Hematopoietic multipotent progenitor cell treated with erythropoietin and hydrocortisone succinate and interleukin-3 and kit ligand, for 17 days (in vitro differentiated cells): ENCODE measurements around the gene CAMKMT.
"Not testable (repeated sequence)": the region's sequence is repeated elsewhere in the genome, so short reads cannot be mapped to it uniquely, and the experiment has no call there.

Source experiments
- DNase-seq: peaks from one replicate; pipeline ENCODE4 v3.0.0-alpha.2; 2015; ENCODE audit warnings: low spot score

CAMKMT gene

GRCh38 chr2:44505664-44506063 lies 143.9 kb downstream of the CAMKMT start:
- DNase-seq: not testable (repeated sequence)

- no peak for DNase-seq
These were observed 148.5 kb downstream of the CAMKMT start for GRCh38 chr2:44510246-44510645.

- DNase-seq: no peak
These were observed 153.7 kb downstream of the CAMKMT start for GRCh38 chr2:44515416-44515815.

- DNase-seq: no peak
These were observed 157.3 kb downstream of the CAMKMT start for GRCh38 chr2:44519026-44519425.

GRCh38 chr2:44522846-44523245 lies 161.1 kb downstream of the CAMKMT start:
- DNase-seq: no peak

- no peak for DNase-seq
These were observed 162.7 kb downstream of the CAMKMT start for GRCh38 chr2:44524347-44524926.

GRCh38 chr2:44526352-44526751 lies 164.6 kb downstream of the CAMKMT start:
- no peak for DNase-seq

- no peak for DNase-seq
These were observed 166.8 kb downstream of the CAMKMT start for GRCh38 chr2:44528595-44528994.

- no peak for DNase-seq
These were observed 167.7 kb downstream of the CAMKMT start for GRCh38 chr2:44529448-44529847.

GRCh38 chr2:44531289-44531688 lies 169.5 kb downstream of the CAMKMT start:
- DNase-seq: no peak

GRCh38 chr2:44532031-44532430 lies 170.3 kb downstream of the CAMKMT start:
- DNase-seq: no peak

- no peak for DNase-seq
These were observed 171.8 kb downstream of the CAMKMT start for GRCh38 chr2:44533508-44533907.

- no peak for DNase-seq
These were observed 173.6 kb downstream of the CAMKMT start for GRCh38 chr2:44535376-44535775.

GRCh38 chr2:44537264-44537663 lies 175.5 kb downstream of the CAMKMT start:
- DNase-seq: no peak

- no peak for DNase-seq
These were observed 180.8 kb downstream of the CAMKMT start for GRCh38 chr2:44542520-44542919.

GRCh38 chr2:44543773-44544725 lies 182.3 kb downstream of the CAMKMT start:
- DNase-seq: no peak

- DNase-seq: no peak
These were observed 183.3 kb downstream of the CAMKMT start for GRCh38 chr2:44545005-44545404.

GRCh38 chr2:44546459-44547127 lies 184.8 kb downstream of the CAMKMT start:
- no peak for DNase-seq

GRCh38 chr2:44547718-44548117 lies 186.0 kb downstream of the CAMKMT start:
- DNase-seq: no peak

GRCh38 chr2:44548221-44549098 lies 186.7 kb downstream of the CAMKMT start:
- DNase-seq: no peak

- DNase-seq: no peak
These were observed 187.3 kb downstream of the CAMKMT start for GRCh38 chr2:44549099-44549471.

GRCh38 chr2:44549856-44550255 lies 188.1 kb downstream of the CAMKMT start:
- no peak for DNase-seq
